Renal cortex interstitium (tissue), 15 donors: ENCODE data around the gene TBC1D30. TPM values are rescaled to one million over a fixed set of nuclear protein-coding genes. Genes with fewer than 3 reads are reported as not detected.
"Not testable (repeated sequence)": the region's sequence is repeated elsewhere in the genome, so short reads cannot be mapped to it uniquely, and the experiment has no call there.

Experiments
- DNase-seq, 11 donors: peaks; one replicate each; pipeline ENCODE4 v3.0.0-alpha.2; 2013; ENCODE audit warnings: low read depth in 9 of 11, low spot score in 4 of 11; ENCODE audit errors: extremely low read depth in 1 of 11
- long read RNA-seq, 16 experiments: transcript quantifications; one replicate each; lab custom pipeline, GENCODE V29; 2026
- polyA plus RNA-seq, 3 donors: library from polyadenylated mRNA; unstranded; fragments of 120-200 nt; gene quantifications; one replicate each; pipeline ENCODE4 v1.2.1, GENCODE V29; 2013; ENCODE audit not compliant: insufficient read length in 3 of 3

TBC1D30 gene
- polyA plus RNA-seq = 10 to 100 TPM in 1 of 3 donors, 1 to 10 TPM in 2; 5.8 to 12.2 (median 5.8) TPM
- long read RNA-seq, donor 1 = 0 reads
- long read RNA-seq, donor 2 = 0 reads
- long read RNA-seq, donor 3 = 0 reads
- long read RNA-seq, donor 4 = 0 reads
- long read RNA-seq, donor 5 = 0 reads
- long read RNA-seq, donor 6 = 0 reads
- long read RNA-seq, donor 7 = 0 reads
- long read RNA-seq, donor 8 = 0 reads
- long read RNA-seq, donor 9 = 0 reads
- long read RNA-seq, donor 10 = 0 reads
- long read RNA-seq, donor 11 = 0 reads
- long read RNA-seq, donor 12 = 0 reads
- long read RNA-seq, donor 13 = 0 reads
- long read RNA-seq, donor 14 = 0 reads
- long read RNA-seq, donor 15 = 0 reads
- long read RNA-seq, donor 16 = 0 reads

- DNase-seq = peak in 3 of 11 donors; percentile 17 to 29 (median 25)
These were observed at the start of gene TBC1D30 for GRCh38 chr12:64824500-64825142. TSS of gene TBC1D30 (plus strand) at chr12:64824647. CDS start at chr12:64824880, 233 bp downstream.

GRCh38 chr12:64775147-64775736 is 49.2 kb upstream of the TBC1D30 start:
- DNase-seq = not testable (repeated sequence)

- DNase-seq = no peak
These were observed 45.0 kb upstream of the TBC1D30 start for GRCh38 chr12:64779354-64779974.

GRCh38 chr12:64780132-64780530 is 44.3 kb upstream of the TBC1D30 start:
- no peak for DNase-seq

- no peak for DNase-seq
These were observed 43.7 kb upstream of the TBC1D30 start for GRCh38 chr12:64780531-64781279.

- no peak for DNase-seq
These were observed 42.9 kb upstream of the TBC1D30 start for GRCh38 chr12:64781280-64782190.

- no peak for DNase-seq
These were observed 42.1 kb upstream of the TBC1D30 start for GRCh38 chr12:64782191-64782876.

GRCh38 chr12:64785838-64786237 is 38.6 kb upstream of the TBC1D30 start:
- no peak for DNase-seq

- DNase-seq = peak in 1 of 11 donors; percentile 6
These were observed 34.3 kb upstream of the TBC1D30 start for GRCh38 chr12:64790166-64790565.

GRCh38 chr12:64791036-64791435 is 33.4 kb upstream of the TBC1D30 start:
- no peak for DNase-seq

- no peak for DNase-seq
These were observed 32.3 kb upstream of the TBC1D30 start for GRCh38 chr12:64792128-64792527.

- no peak for DNase-seq
These were observed 30.8 kb upstream of the TBC1D30 start for GRCh38 chr12:64793610-64794009.

- no peak for DNase-seq
These were observed 30.1 kb upstream of the TBC1D30 start for GRCh38 chr12:64794305-64794704.

- peak in 8 of 11 donors; percentile 66 to 83 (median 74) for DNase-seq
These were observed 28.1 kb upstream of the TBC1D30 start for GRCh38 chr12:64796205-64796845.

GRCh38 chr12:64797156-64797555 is 27.3 kb upstream of the TBC1D30 start:
- DNase-seq = no peak

- no peak for DNase-seq
These were observed 26.3 kb upstream of the TBC1D30 start for GRCh38 chr12:64798165-64798564.

GRCh38 chr12:64800640-64801039 is 23.8 kb upstream of the TBC1D30 start:
- no peak for DNase-seq
